HG03558 (cell line): Measurements from ENCODE around the gene DCPS.

Experiments used
- ATAC-seq: cut with Tn5 transposase; IDR thresholded peaks from one replicate; pipeline ENCODE4 v1.9.1; 2021; ENCODE audit warnings: moderate number of reproducible peaks; ENCODE audit not compliant: unreplicated experiment; ENCODE audit errors: extremely low read depth

DCPS gene

DNA sequence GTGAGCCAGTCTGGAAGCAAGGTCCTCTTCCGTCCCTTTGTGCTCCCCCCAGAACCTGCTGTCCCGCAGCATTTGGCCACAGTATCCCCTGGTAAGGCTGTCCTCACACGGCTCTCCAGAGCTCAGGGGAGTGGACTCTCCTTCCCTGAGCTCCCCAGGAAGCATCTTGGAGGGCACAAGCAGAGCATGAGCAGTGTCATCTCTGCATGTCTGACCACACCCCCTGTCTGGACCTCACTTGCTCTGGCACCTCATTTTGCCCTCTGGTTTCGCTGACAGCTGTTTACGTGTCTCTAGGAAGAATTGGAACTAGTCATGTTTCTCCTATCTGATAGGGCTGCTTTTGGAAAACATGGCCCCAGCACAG is 15.5 kb downstream of the DCPS start:
- no peak for ATAC-seq

DNA sequence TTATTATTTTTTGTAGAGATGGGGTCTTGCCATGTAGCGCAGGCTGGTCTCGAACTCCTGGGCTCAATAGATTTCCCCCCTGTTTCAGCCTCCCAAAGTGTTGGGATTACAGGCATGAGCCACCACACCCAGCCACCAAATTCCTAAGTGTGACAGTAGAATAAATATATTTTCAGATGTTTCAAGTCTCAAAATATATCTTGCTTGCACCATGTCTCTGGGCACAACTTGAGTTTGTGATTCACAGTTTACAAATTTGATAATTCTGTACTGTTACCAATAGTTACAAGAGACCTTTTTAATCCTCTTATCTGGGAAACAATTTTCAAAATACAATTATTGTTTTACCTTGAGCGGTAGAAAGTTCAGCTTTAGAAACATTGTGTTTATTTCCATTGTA is 19.1 kb downstream of the DCPS start:
- no peak for ATAC-seq

DNA sequence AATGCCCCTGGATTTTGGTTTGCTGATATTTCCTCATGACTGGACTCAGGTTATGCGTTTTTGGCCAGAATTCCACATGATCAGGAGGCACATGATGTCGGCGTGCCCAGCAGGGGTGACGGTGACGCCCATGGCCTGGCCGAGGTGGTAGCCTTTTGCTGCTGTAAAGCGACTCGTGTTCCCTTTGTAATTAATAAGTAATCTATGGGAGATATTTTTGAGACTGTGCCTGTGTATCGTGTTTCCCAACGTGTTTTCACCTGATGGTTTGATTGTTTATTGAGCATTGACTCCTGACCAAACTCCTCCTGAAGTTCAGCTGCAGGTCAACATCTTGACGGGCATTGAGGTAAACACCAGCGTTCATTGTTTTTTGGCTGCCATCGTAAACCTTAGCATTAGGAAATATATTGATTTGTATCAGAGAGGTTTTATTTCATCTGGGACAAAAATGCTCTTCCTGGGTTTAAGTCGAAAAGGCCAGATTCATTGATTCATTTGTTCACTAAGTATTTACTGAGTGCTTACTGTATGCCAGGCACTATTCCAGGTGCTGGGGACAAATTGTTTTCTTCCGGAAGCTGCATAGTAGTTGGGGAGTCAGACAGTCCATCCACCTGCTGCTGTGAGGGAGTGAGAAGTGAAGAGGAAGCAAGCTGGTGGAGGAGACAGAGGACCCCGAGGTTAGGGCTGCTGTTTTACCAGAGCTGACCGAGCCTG is 23.6 kb downstream of the DCPS start:
- no peak for ATAC-seq

DNA sequence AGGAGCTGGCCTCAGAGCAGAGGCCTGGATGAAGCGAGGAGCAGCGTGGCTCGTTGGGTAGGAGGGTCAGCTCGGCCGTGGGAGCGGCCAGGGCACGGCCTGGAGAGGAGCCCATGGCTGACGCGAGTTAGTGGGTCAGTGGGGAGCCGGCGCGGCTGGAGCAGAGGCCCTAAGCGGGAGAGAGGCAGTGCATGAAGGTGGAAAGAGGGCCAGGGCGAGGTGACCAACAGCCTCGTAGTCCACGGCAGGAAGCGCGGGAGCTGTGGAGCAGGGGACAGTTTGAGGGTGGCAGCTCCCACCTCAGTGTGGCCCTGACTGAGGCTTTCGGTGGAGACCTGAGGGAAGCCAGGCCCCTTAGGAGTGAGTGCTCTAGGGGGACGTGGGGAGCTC is 24.1 kb downstream of the DCPS start:
- no peak for ATAC-seq

DNA sequence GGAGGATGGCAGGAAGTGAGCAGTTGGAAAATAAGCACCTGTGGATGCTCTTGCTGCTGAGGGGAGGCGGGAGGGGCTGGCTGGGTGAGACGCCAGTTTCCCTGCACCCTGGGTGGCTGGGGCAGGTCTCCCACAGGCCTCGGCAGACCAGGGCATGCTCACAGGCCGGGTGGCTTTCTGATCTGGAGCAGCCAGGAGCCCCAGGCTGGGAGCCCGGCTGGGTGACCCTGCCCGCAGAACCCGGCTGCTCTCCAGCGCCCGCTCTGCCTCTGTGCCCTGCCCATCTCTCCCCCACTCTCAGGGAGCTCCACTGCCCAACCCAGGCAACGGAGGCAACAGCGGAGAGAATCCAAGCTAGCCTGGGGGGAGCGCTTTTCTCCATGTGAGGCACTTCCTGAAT is 24.6 kb downstream of the DCPS start:
- no peak for ATAC-seq

DNA sequence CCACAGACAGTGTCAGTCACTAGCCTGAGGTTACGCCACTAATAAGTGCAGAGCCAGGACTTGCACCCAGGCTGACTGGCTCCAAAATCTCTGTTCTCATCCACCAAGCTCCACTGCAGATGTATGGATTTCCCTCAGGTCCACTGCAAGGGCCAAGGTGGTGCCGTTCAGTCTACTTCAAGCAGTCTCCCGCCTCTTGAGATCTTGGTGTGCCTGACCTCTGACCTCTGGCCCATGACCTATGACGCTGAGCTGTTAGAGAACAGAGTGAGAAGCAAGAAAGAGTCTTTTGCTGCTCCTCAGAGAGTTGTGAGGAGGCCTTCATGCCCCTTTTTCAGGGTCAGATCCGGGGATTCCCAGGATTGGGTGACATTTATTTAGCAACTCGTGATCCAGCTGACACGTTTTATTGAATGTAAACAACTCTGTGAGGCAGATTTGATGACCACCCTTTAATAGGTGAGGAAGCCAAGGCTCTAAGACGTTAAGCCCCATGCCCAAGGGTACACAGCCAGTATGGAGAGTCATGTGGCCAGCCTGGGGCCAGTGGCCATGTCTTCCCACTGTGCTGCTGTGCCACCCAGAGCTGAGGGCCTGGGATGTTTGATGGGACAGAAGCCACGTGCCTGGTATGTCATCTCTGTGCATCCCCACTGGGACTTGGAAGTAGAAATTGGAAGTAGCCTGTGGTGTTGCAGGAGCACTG is 25.2 kb downstream of the DCPS start:
- ATAC-seq = no peak

DNA sequence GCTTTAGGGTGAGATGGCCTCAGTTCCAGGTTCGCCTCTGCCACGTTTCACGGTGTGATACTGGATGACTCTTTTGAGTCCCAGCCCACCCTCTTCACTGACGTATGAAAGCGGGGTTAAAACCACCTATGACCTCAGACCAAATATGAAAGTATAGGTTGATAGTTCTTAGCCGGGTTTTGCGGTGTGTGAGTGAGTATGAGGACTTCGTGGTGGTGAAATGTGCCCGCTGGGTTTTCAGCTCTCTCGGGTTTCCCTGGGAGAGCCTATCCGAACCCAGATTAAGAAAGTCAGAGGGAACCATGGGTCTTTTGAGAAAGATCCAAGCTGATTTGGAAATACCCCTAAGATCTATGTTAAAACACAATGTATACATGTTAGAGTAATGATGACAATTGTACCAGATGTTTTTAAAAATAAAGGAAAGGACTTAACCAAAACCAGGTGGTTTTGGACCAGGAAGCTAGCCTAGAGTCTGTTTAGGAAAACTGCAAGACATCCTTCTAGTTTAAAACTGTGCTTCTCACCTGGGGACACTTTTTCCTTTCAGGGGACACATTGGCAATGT is 25.9 kb downstream of the DCPS start:
- no peak for ATAC-seq

DNA sequence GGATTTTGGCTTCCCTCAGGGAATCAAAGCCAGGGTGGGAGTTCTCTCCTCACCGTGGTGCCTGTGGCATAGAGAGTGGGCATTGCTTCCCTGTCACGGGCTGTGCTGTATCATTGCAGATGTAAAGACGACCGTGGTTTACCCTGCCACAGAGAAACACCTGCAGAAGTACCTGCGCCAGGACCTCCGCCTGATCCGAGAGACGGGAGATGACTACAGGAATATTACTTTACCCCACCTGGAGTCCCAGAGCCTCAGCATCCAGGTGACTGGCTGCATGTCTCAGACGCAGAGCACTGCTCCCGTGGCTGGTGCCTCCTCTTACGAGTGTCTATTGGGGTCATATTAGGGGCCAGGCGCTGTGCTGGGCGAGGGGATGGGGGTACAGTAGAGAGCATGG is 27.4 kb downstream of the DCPS start:
- no peak for ATAC-seq

DNA sequence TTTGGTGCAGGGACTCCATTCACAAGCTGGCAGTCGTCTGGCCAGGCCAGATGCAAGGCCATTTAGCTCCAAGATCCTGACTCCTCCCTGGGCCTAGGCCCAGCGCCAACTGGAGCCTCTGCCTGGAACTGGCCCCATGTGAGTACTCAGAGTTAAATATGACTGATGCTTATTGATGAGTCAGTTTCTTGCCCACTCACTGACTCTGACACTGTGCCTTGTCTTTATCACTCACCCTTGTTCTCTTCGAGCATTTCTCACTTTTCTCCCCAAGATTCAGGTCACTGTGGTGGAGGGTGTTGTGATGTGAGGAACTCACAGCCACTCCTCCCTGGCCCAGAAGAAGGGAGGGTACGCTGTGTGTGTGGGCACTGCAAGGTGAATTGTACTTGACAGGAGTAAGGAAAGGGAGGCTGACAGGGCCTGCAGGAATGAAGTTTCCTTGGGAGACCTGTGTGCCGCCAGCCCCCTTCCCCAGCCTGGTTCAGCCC is 28.4 kb downstream of the DCPS start:
- no peak for ATAC-seq

DNA sequence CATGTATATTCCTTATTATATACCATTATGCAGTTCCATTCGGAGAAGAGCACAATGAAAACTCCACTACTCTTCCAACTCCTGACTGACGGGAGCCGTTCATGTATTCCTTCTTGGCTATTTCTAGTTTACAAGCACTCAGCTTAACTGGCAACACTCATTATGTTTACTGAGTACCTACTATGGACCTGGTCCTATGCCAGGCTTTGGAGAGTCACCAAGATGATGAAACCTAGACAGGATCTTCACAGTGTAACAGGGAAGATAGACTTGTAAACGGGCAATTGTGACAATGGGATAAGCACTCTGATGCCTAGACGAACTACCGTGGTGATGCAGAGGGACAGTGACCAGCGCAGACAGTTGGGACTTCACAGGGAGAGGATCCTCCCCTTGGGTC is 29.3 kb downstream of the DCPS start:
- no peak for ATAC-seq

DNA sequence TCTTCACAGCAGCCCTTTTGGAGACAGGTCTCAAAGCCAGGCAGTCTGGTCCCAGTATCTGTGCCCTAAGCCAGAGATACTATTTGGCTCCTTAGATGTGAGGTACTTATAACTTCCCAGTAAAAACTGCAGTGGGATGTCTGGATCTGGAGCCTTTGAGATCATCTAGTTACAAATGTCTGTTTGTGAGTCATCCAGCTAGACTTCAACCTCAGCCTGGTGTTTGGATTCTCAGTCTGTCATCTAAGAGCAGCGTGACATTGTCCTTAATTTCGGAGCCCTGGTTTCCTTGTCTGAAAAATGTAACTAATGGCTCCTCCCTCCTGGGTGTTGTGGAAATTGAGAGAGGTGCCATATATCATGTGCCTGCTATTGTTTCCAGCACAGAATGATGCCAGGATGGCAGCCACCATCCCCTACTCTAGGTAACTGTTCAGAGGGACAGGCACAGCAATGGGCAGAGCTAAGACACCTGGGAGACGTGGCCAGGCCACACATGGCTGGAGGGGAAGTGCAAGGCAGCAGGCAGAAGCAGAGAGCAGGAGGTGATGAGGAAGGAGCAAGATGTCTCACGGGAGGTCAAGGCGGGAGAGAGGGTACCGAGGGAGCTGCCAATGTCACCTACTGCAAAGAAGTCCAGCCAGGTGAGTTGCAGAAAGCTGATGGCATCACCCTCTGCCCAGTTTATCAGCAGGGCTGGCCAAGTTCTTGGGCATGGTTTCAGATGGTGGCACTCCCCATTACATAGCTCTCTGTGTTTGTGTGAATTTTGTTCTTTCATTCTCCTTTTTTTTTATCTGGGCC is 31.0 kb downstream of the DCPS start:
- no peak for ATAC-seq

DNA sequence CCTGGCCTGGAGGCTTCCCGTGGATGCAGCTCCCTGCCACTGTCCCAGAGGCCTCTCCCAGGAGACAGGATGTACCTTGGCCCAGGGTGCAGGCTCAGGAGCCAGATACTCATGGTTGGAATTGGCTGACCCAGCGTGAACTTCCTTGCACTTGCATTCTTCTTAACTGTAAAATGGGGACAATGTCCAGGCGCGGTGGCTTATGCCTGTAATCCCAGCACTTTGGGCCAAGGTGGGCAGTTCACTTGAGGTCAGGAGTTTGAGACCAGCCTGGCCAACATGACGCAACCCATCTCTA is 31.6 kb downstream of the DCPS start:
- ATAC-seq = no peak

DNA sequence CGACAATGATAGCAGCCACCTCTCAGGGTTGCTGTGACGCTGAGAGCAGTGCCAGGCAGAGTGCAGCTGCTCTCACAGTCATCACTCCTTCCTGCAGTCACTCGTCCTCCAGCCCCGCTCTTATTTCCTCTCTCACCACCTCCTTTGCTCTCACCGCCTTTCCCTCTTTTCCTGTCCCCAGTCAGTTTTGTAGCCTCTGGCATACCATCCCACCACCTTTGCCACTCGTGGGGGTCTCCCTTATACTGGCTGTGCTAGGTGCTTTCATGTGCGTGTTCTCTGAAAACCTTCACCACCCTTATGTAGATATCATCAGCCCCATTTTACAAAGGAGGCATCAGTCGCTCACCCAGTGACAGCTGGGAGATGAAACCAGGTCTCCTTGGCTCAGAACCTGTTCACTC is 32.3 kb downstream of the DCPS start:
- no peak for ATAC-seq

DNA sequence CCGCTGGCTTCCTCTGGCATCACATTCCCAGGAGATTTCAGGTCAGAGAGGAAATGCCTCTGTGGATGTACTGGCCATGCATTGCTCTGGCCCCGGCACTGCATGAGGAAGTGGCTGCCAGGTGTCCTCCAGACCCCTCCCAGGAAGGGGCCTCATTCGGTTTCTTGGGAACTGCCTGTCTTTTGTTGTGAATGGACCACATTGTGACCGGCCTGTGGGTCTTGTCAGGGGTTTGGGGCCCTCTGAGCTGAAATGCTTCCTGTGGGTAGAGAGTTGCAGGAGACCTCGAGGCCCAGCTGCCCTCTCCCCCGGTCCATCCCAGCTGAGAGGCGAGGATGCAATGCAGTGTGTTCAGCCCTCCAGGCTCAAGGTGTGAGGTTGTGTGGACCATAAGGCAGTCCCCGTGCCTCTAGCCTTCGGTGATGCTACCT is 32.8 kb downstream of the DCPS start:
- ATAC-seq = no peak

DNA sequence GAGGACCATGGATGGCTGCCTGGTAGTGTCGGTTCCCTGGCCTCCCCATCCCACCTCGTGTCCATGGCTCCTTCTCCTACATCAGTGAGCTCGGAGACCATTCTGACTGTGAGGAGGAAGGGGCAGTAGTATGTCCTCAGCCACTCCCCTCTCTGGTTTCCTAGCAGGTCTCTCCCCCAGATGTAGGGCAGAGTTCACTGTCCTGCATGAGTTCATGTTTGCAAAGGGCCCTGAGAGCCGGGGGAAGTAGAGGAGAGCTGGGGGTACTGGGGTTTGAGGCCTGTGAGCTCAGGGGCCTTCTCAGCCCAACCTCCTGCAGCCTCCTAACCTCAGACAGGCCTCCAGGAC is 33.2 kb downstream of the DCPS start:
- no peak for ATAC-seq

DNA sequence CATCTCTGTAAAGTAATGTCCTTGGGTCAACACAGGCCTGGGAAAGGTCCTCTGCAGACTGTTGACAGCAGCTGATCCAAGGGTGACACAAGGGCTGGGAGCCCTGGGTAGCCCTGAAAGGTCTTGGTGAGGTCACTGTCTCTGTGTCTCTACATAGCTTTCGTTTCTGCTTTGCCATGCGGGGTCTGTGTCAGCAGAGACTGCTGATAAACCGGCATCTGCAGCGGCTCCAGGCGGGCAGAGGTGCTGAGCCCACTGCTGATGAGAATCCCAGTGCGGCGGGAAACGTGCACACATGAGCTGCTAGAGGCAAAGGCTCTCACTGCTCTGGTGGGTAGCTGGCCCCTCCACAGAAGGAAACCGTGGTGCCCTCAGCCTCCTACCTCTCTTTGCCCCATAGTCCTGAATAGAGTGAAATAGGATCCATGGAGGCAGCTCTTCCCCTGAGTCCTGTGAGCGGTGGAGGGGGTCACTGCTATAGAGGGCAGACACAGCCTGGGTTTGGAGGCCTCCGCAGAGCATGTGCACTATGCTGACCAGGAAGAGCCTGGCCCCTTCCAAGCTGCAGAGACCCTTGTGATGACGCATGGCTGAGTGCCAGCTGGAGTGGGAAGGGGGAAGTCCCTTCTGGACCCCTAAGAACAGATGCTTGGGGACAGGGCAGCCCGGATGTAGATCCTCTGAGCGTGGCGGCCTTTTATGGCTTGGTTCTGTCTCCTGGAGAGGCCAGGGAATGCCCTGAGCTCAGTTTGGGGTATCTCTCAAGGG is 33.8 kb downstream of the DCPS start:
- no peak for ATAC-seq

DNA sequence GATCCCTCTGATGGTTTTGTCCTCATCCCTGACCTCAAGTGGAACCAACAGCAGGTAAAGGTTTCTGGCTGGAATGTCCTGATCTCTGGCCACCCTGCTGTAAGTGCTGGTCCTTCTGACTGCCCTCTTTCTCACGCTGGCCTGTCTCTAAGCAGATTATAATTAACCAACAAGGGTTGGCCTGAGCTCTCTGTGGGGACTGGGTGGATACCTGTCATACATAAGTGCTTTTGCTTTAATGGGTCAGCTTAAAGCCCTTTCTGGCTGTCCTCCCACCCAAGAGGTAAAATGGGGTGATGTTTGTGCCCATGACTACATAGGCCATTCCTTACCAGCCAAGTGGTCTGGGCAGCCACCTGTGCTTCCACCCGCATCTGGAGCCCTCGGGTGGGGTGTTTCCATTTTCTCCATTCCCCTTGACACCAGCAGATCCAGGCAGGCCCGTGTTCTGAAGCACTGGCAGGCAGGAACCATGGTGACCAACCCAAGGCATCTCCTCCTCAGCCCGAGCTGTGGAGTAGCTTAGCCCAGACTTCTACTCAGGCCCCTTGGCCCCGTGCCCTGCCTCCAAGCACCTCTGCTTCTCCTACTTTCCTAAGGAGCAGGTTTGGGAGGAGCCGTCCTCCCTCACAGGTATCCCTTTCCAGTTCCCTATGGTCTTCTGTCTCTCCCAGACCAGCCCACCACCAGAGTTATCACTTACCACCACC is 34.6 kb downstream of the DCPS start:
- no peak for ATAC-seq

DNA sequence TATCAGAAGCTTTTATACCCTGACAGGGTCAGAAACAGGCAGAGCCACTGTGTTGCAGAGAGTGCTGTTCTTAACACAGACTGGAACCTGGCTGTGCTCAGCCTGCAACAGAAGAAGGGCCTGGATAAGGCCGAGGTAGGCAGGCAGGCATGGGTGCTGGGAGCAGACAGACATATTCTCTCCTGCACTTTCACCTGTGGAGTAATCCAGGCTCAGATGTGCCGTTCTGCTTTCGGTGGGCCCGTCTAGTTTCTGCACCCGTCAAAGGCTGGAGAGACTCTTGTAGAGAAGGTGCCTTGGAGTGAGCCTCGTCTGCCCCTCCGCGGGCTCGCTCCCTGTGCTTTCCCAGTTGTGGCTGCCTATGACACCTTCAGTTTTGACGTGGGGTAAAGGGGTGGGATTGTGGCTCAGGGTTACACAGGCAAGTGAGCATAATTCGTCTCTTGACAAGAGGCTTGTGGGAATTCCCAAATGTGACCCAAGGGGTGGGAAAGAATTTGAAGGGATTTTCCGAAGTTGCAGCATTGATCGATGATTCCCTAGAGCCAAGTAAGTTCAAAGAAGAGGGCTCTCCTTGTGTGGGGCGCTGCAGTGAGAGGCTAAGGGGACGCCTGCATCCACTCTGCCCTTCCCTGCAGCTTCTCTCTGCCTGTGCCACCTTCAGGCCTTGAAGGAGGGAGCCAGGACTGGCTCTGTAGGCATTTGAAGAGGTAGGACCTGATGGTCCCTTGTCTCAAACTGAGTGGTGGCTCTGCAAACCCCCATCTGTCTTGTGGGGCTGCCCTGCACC is 35.4 kb downstream of the DCPS start:
- no peak for ATAC-seq

DNA sequence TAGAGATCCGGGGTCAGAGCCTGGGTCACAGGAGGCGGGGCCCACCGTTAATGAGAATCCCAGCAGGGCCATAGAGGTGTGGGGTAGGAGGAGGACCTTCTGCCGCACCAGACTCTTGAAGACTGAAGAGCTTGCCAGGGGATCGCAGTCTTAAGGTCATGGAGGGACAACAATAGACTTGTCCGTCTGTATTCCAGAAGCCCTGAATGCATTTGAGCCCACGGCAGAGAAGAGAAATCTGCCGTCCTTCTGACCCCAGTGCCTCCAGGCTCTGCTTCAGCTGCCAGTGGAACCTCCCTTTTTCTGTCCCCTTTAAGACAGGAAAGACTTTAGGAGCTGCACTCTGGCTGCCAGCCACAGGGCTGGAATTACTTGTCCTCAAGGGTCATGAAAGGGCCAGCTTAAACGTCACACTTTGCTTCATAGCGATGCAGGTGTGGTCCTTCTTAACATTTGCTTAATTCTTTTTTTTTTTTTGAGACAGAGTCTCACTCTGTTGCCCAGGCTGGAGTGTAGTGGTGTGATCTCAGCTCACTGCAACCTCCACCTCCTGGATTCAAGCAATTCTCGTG is 36.1 kb downstream of the DCPS start:
- ATAC-seq = no peak
